ENCODE results near the gene DTNA.

DTNA gene

GRCh38 chr18:34863702-34864101, 153.6 kb downstream of the DTNA start:
- Histone ChIP-seq H3K36me3 (ENCODE audit: control insufficient read depth in 1 of 2, insufficient read depth in 2 of 2, low read length in 2 of 2) (peaks cover 0 to 18% of the 10 kb centered on the region in 2 donors), H3K4me3 (ENCODE audit: low read depth in 1 of 2, low read length in 2 of 2) (no peak overlapping the region), H3K9me3 (ENCODE audit: control insufficient read depth in 1 of 2, low read length in 2 of 2) (no peaks in the 10 kb centered on the region), H3K27ac (ENCODE audit: low read length) (no peak overlapping the region), H3K4me1 (ENCODE audit: control insufficient read depth in 1 of 2, insufficient read depth in 2 of 2, low read length in 2 of 2) (no peaks in the 10 kb centered on the region), H3K27me3 (ENCODE audit: low read depth, low read length) (no peaks in the 10 kb centered on the region)

GRCh38 chr18:34864836-34865497, 154.9 kb downstream of the DTNA start:
- Histone ChIP-seq H3K36me3 (ENCODE audit: control insufficient read depth in 1 of 2, insufficient read depth in 2 of 2, low read length in 2 of 2) (peaks cover 0 to 7% of the 10 kb centered on the region in 2 donors), H3K27me3 (ENCODE audit: low read depth, low read length) (no peaks in the 10 kb centered on the region), H3K27ac (ENCODE audit: low read length) (no peak overlapping the region), H3K9me3 (ENCODE audit: control insufficient read depth in 1 of 2, low read length in 2 of 2) (no peaks in the 10 kb centered on the region), H3K4me1 (ENCODE audit: control insufficient read depth in 1 of 2, insufficient read depth in 2 of 2, low read length in 2 of 2) (no peaks in the 10 kb centered on the region), H3K4me3 (ENCODE audit: low read depth in 1 of 2, low read length in 2 of 2) (no peak overlapping the region)

GRCh38 chr18:34866310-34866709, 156.2 kb downstream of the DTNA start:
- Histone ChIP-seq H3K9me3 (ENCODE audit: control insufficient read depth in 1 of 2, low read length in 2 of 2) (no peaks in the 10 kb centered on the region), H3K4me1 (ENCODE audit: control insufficient read depth in 1 of 2, insufficient read depth in 2 of 2, low read length in 2 of 2) (no peaks in the 10 kb centered on the region), H3K36me3 (ENCODE audit: control insufficient read depth in 1 of 2, insufficient read depth in 2 of 2, low read length in 2 of 2) (peaks cover 0 to 7% of the 10 kb centered on the region in 2 donors), H3K4me3 (ENCODE audit: low read depth in 1 of 2, low read length in 2 of 2) (no peak overlapping the region), H3K27ac (ENCODE audit: low read length) (no peak overlapping the region), H3K27me3 (ENCODE audit: low read depth, low read length) (no peaks in the 10 kb centered on the region)

- no peak overlapping the region for H3K4me3 ChIP-seq (ENCODE audit: low read depth in 1 of 2, low read length in 2 of 2)
- H3K27ac ChIP-seq (ENCODE audit: low read length): no peak overlapping the region
- peaks cover 0 to 3% of the 10 kb centered on the region in 2 donors for H3K36me3 ChIP-seq (ENCODE audit: control insufficient read depth in 1 of 2, insufficient read depth in 2 of 2, low read length in 2 of 2)
- no peaks in the 10 kb centered on the region for H3K27me3 ChIP-seq (ENCODE audit: low read depth, low read length)
- H3K4me1 ChIP-seq (ENCODE audit: control insufficient read depth in 1 of 2, insufficient read depth in 2 of 2, low read length in 2 of 2): no peaks in the 10 kb centered on the region
- H3K9me3 ChIP-seq (ENCODE audit: control insufficient read depth in 1 of 2, low read length in 2 of 2): no peaks in the 10 kb centered on the region
Measured at GRCh38 chr18:34866739-34867138, 156.6 kb downstream of the DTNA start.

- Histone ChIP-seq H3K9me3 (ENCODE audit: control insufficient read depth in 1 of 2, low read length in 2 of 2) (no peaks in the 10 kb centered on the region), H3K27me3 (ENCODE audit: low read depth, low read length) (no peaks in the 10 kb centered on the region), H3K27ac (ENCODE audit: low read length) (no peak overlapping the region), H3K4me3 (ENCODE audit: low read depth in 1 of 2, low read length in 2 of 2) (no peak overlapping the region), H3K4me1 (ENCODE audit: control insufficient read depth in 1 of 2, insufficient read depth in 2 of 2, low read length in 2 of 2) (no peaks in the 10 kb centered on the region), H3K36me3 (ENCODE audit: control insufficient read depth in 1 of 2, insufficient read depth in 2 of 2, low read length in 2 of 2) (no peaks in the 10 kb centered on the region)
Measured at GRCh38 chr18:34867520-34867919, 157.4 kb downstream of the DTNA start.

GRCh38 chr18:34870555-34871310, 160.6 kb downstream of the DTNA start:
- Histone ChIP-seq H3K36me3 (ENCODE audit: control insufficient read depth in 1 of 2, insufficient read depth in 2 of 2, low read length in 2 of 2) (peaks cover 0 to 5% of the 10 kb centered on the region in 2 donors), H3K27ac (ENCODE audit: low read length) (no peak overlapping the region), H3K27me3 (ENCODE audit: low read depth, low read length) (no peaks in the 10 kb centered on the region), H3K9me3 (ENCODE audit: control insufficient read depth in 1 of 2, low read length in 2 of 2) (no peaks in the 10 kb centered on the region), H3K4me3 (ENCODE audit: low read depth in 1 of 2, low read length in 2 of 2) (no peak overlapping the region), H3K4me1 (ENCODE audit: control insufficient read depth in 1 of 2, insufficient read depth in 2 of 2, low read length in 2 of 2) (no peaks in the 10 kb centered on the region)

- no peaks in the 10 kb centered on the region for H3K9me3 ChIP-seq (ENCODE audit: control insufficient read depth in 1 of 2, low read length in 2 of 2)
- no peaks in the 10 kb centered on the region for H3K4me1 ChIP-seq (ENCODE audit: control insufficient read depth in 1 of 2, insufficient read depth in 2 of 2, low read length in 2 of 2)
- H3K36me3 ChIP-seq (ENCODE audit: control insufficient read depth in 1 of 2, insufficient read depth in 2 of 2, low read length in 2 of 2): peaks cover 0 to 5% of the 10 kb centered on the region in 2 donors
- no peak overlapping the region for H3K27ac ChIP-seq (ENCODE audit: low read length)
- no peaks in the 10 kb centered on the region for H3K27me3 ChIP-seq (ENCODE audit: low read depth, low read length)
- H3K4me3 ChIP-seq (ENCODE audit: low read depth in 1 of 2, low read length in 2 of 2): no peak overlapping the region
Measured at GRCh38 chr18:34871435-34871834, 161.3 kb downstream of the DTNA start.

- H3K36me3 ChIP-seq (ENCODE audit: control insufficient read depth in 1 of 2, insufficient read depth in 2 of 2, low read length in 2 of 2): peaks cover 0 to 5% of the 10 kb centered on the region in 2 donors
- no peaks in the 10 kb centered on the region for H3K9me3 ChIP-seq (ENCODE audit: control insufficient read depth in 1 of 2, low read length in 2 of 2)
- no peaks in the 10 kb centered on the region for H3K27me3 ChIP-seq (ENCODE audit: low read depth, low read length)
- no peak overlapping the region for H3K27ac ChIP-seq (ENCODE audit: low read length)
- no peaks in the 10 kb centered on the region for H3K4me1 ChIP-seq (ENCODE audit: control insufficient read depth in 1 of 2, insufficient read depth in 2 of 2, low read length in 2 of 2)
- no peak overlapping the region for H3K4me3 ChIP-seq (ENCODE audit: low read depth in 1 of 2, low read length in 2 of 2)
Measured at GRCh38 chr18:34872066-34872465, 162.0 kb downstream of the DTNA start.

- peaks cover 0 to 5% of the 10 kb centered on the region in 2 donors for H3K36me3 ChIP-seq (ENCODE audit: control insufficient read depth in 1 of 2, insufficient read depth in 2 of 2, low read length in 2 of 2)
Measured at GRCh38 chr18:34873986-34874580, 164.0 kb downstream of the DTNA start.

GRCh38 chr18:34875150-34875549, 165.1 kb downstream of the DTNA start:
- H3K27ac ChIP-seq (ENCODE audit: low read length): no peak overlapping the region
- no peak overlapping the region for H3K4me3 ChIP-seq (ENCODE audit: low read depth in 1 of 2, low read length in 2 of 2)
- no peaks in the 10 kb centered on the region for H3K4me1 ChIP-seq (ENCODE audit: control insufficient read depth in 1 of 2, insufficient read depth in 2 of 2, low read length in 2 of 2)
- peaks cover 0 to 5% of the 10 kb centered on the region in 2 donors for H3K36me3 ChIP-seq (ENCODE audit: control insufficient read depth in 1 of 2, insufficient read depth in 2 of 2, low read length in 2 of 2)
- no peaks in the 10 kb centered on the region for H3K9me3 ChIP-seq (ENCODE audit: control insufficient read depth in 1 of 2, low read length in 2 of 2)
- no peaks in the 10 kb centered on the region for H3K27me3 ChIP-seq (ENCODE audit: low read depth, low read length)

More at GRCh38 chr18:34873986-34874580, 164.0 kb downstream of the DTNA start:
- no peaks in the 10 kb centered on the region for H3K4me1 ChIP-seq (ENCODE audit: control insufficient read depth in 1 of 2, insufficient read depth in 2 of 2, low read length in 2 of 2)
- no peak overlapping the region for H3K27ac ChIP-seq (ENCODE audit: low read length)
- no peaks in the 10 kb centered on the region for H3K9me3 ChIP-seq (ENCODE audit: control insufficient read depth in 1 of 2, low read length in 2 of 2)
- no peak overlapping the region for H3K4me3 ChIP-seq (ENCODE audit: low read depth in 1 of 2, low read length in 2 of 2)
- no peaks in the 10 kb centered on the region for H3K27me3 ChIP-seq (ENCODE audit: low read depth, low read length)

- H3K27ac ChIP-seq (ENCODE audit: low read length): no peak overlapping the region
Measured at GRCh38 chr18:34880403-34880802, 170.3 kb downstream of the DTNA start.

More at GRCh38 chr18:34880403-34880802, 170.3 kb downstream of the DTNA start:
- Histone ChIP-seq H3K27me3 (ENCODE audit: low read depth, low read length) (no peaks in the 10 kb centered on the region), H3K9me3 (ENCODE audit: control insufficient read depth in 1 of 2, low read length in 2 of 2) (no peaks in the 10 kb centered on the region), H3K4me1 (ENCODE audit: control insufficient read depth in 1 of 2, insufficient read depth in 2 of 2, low read length in 2 of 2) (peaks cover 4 to 9% of the 10 kb centered on the region in 2 donors), H3K4me3 (ENCODE audit: low read depth in 1 of 2, low read length in 2 of 2) (no peak overlapping the region), H3K36me3 (ENCODE audit: control insufficient read depth in 1 of 2, insufficient read depth in 2 of 2, low read length in 2 of 2) (peaks cover 4 to 16% of the 10 kb centered on the region in 2 donors)
